PFSK-1 (cell line): ENCODE measurements around the gene RAB37.

ENCODE experiments used
- FOXP2 ChIP-seq: optimal IDR thresholded peaks from 2 replicates; pipeline ENCODE3; 2011; ENCODE audit warnings: borderline replicate concordance, control low read depth, inconsistent platforms; ENCODE audit not compliant: insufficient read depth; ENCODE audit errors: extremely low read length, extremely low read depth
- POLR2AphosphoS5 ChIP-seq: IDR thresholded peaks from 2 replicates; pipeline ENCODE4 v1.6.1; 2012; ENCODE audit warnings: low read depth, mild to moderate bottlenecking, control low read depth, low read length, moderate library complexity
- REST ChIP-seq, 2 experiments: IDR thresholded peaks; 2 replicates each; pipeline versions ENCODE4 v1.6.1 to v1.8.0; 2011 to 2012; ENCODE audit warnings: low read depth in 2 of 2, low read length in 2 of 2, control low read depth in 1 of 2, inconsistent platforms in 1 of 2, mild to moderate bottlenecking in 1 of 2, moderate library complexity in 1 of 2; ENCODE audit not compliant: insufficient read depth in 1 of 2
- SIN3A ChIP-seq: IDR thresholded peaks from 2 replicates; pipeline ENCODE4 v1.6.1; 2012; ENCODE audit warnings: mild to moderate bottlenecking, low read length, moderate library complexity, borderline replicate concordance; ENCODE audit not compliant: insufficient read depth
- TAF1 ChIP-seq: IDR thresholded peaks from 2 replicates; pipeline ENCODE4 v1.6.1; 2012; ENCODE audit warnings: low read length, control low read depth, borderline replicate concordance; ENCODE audit not compliant: insufficient read depth

Gene RAB37

GRCh38 chr17:74746376-74746775 lies 9.3 kb downstream of the RAB37 start:
- TF ChIP-seq FOXP2 (no peak), REST (IDR thresholded peaks at IDR 0.05; ENCODE audit: insufficient read depth in 1 of 2, low read depth in 2 of 2, low read length in 2 of 2) (no peak), SIN3A (no peak), POLR2AphosphoS5 (no peak), TAF1 (no peak)

GRCh38 chr17:74746922-74747321 lies 9.9 kb downstream of the RAB37 start:
- TF ChIP-seq FOXP2 (no peak), TAF1 (no peak), POLR2AphosphoS5 (no peak)

GRCh38 chr17:74748279-74748528 lies 11.1 kb downstream of the RAB37 start:
- TF ChIP-seq TAF1 (no peak), SIN3A (no peak), REST (IDR thresholded peaks at IDR 0.05; ENCODE audit: insufficient read depth in 1 of 2, low read depth in 2 of 2, low read length in 2 of 2) (no peak), FOXP2 (no peak), POLR2AphosphoS5 (no peak)

GRCh38 chr17:74748529-74749278 lies 11.6 kb downstream of the RAB37 start, which contains the start of gene NHERF1:
TSS of gene NHERF1 (plus strand) at chr17:74748628. CDS start at chr17:74748847, 219 bp downstream.
- TF ChIP-seq TAF1 (peak; percentile 98), POLR2AphosphoS5 (peak; percentile 94), REST (IDR thresholded peaks at IDR 0.05; ENCODE audit: insufficient read depth in 1 of 2, low read depth in 2 of 2, low read length in 2 of 2) (peak; percentile 54; a peak in 2 of 4 replicates), SIN3A (no peak), FOXP2 (no peak)

GRCh38 chr17:74749279-74750038 lies 12.4 kb downstream of the RAB37 start:
- peak; percentile 7 for TF ChIP-seq FOXP2
- TF ChIP-seq TAF1, result no peak

- TF ChIP-seq FOXP2, result no peak
These were observed 12.9 kb downstream of the RAB37 start for GRCh38 chr17:74750039-74750326.
